T-helper 9 cell (primary cell): ENCODE measurements around the gene ATG7.
"Not testable (repeated sequence)": the region's sequence is repeated elsewhere in the genome, so short reads cannot be mapped to it uniquely, and the experiment has no call there.

ENCODE experiments used
- DNase-seq: peaks from one replicate; pipeline ENCODE4 v3.0.0-alpha.2; 2020

The ATG7 gene

DNA sequence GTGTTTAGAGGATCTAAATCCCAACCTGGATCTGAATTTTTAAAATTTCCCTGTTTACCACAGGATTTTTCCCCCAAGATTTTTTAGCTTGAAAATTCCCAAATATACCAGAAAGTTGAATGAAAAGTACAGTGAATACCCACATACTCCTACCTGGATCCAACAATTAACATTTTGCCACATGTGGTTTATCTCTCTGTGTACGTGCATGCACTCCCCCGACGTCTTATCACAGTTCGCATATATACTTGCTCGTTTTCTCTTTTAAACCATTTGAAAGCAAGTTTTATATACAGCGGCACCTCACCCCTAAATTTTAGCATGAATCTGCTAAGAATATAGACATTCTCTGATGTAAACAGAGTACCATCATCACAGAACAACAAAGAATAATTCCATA lies 165.3 kb downstream of the ATG7 start:
- no peak for DNase-seq

- DNase-seq = no peak
Measured at GRCh38 chr3:11438646-11439045, 166.4 kb downstream of the ATG7 start.

DNA sequence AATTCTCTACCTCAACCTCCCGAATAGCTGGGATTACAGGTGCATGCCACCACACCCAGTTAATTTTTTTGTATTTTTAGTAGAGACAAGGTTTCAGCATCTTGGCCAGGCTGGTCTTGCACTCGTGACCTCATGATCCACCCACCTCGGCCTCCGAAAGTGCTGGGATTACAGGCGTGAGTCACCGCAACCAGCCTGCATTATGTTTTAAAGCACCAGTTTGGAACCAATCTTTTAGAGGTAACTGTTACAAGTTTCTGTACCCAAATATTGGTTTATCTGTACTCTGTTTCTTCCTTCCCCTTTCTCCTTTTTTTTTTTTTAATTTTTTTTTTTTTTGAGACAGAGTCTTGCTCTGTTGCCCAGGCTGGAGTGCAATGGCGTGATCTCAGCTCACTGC lies 169.1 kb downstream of the ATG7 start:
- DNase-seq = not testable (repeated sequence)

- DNase-seq = no peak
Measured at GRCh38 chr3:11444404-11444803, 172.2 kb downstream of the ATG7 start.

DNA sequence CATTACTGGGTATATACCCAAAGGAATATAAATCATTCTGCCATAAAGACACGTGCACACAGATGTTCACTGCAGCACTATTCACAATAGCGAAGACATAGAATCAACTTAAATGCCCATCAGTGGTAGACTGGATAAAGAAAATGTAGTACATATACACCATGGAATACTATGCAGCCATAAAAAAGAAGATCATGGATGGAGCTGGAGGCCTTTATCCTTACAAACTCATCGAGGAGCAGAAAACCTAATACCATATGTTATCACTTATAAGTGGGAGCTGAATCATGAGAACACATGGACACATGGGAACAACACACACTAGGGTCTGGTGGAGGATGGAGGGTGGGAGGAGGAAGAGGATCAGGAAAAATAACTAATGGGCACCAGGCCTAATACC lies 173.0 kb downstream of the ATG7 start:
- DNase-seq = not testable (repeated sequence)

DNA sequence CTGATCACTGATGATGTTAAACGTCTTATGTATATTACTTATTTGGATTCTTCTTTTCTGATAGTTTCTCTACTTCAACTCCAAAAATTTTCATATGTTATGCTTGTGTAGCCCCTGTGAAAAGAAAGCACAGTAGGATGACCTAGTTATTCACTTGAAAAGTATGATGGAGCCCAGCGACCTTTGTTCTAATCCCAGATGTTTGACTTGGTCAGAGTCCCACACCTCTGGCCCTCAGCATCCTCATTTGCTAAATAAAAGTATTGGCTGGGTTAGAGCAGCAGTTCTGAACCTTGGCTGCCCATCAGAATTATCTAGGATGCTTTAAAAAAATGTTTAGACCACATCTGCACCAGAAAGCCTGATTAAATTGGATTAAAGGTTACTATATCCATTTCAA lies 173.7 kb downstream of the ATG7 start:
- no peak for DNase-seq

GRCh38 chr3:11447584-11448200 lies 175.5 kb downstream of the ATG7 start:
- DNase-seq = no peak

GRCh38 chr3:11450015-11450414 lies 177.8 kb downstream of the ATG7 start:
- no peak for DNase-seq

- no peak for DNase-seq
Measured at GRCh38 chr3:11452312-11452711, 180.1 kb downstream of the ATG7 start.

DNA sequence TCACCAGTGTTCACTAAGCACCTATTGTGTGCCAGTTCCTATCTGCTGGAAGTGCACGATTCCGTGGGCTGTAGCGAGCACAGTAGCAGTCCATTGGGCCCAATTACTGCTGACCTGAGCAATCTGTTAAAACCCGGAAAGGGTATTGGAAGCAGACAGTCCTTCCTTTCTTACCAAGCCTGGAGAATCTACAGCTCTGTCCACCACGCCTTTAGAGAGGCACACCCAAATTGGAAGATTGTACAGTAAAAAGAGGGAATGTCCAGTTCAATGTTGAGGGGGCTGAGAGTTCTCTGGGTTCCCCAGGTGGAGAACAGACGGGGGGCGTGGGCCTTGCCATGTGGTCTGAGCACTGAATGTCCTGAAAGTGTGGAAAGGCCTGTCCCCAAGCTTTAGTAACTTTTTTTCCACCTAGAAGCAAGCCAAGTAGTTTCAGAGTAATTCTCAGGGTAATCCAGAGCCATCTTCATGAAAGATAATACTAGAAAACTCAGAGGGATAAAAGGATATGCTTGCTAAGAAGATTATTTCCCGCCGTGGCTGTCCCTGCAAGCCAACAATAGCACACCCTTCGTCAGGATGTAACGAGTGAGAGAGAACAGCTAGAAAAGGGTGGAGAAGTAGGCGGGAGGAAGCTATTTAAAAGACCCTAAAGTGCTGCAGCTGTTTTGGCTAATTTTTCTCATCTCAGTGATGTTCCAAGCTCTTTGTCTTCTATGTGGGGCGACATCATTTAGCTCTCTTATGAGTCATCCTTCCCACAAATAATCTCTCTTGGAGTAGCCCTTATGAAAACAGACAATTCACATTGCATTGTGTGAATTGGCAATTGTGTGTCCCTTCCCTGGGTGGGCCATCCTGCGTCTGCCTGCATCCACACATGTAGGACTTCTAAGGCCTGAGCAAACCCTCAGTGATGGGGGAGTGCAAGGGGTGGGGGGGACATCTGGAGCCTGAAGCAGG lies 181.0 kb downstream of the ATG7 start:
- DNase-seq = no peak

DNA sequence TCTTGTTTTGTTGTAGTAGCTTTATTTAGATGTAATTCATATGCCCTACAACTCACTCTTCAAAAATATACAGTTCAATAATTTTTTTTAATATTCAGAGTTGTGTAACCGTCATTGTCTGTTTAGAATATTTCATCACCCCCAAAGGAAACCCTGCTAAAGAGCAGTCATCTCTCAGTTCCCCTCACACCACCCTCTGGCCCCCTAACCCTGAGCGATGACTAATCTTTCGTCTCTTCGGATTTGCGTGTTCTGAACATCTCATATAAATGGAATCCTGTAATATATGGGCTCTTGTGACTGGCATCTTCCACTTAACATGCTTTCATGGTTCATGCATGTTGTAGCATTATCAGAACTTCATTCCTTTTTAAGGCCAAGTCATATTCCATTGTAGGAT lies 183.8 kb downstream of the ATG7 start:
- no peak for DNase-seq

DNA sequence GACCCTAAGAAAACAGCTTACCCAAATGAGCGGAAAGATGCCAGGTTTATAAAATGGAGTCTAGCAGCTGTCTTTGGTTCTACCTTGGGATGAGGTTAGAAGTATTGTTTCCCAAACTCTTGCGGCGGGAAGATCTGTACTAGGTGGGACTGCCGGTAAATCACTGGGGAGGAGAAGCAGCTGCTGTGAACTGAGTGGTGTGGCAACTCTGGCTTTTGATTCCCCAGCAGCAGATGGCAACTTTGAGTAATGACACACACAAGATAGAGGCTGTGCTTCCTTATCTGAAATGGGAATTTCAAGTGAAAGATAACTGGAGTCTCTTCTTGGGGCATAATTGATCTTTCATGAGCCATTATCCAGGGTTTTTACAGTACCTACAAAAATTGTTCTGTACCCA lies 184.9 kb downstream of the ATG7 start:
- DNase-seq = no peak

DNA sequence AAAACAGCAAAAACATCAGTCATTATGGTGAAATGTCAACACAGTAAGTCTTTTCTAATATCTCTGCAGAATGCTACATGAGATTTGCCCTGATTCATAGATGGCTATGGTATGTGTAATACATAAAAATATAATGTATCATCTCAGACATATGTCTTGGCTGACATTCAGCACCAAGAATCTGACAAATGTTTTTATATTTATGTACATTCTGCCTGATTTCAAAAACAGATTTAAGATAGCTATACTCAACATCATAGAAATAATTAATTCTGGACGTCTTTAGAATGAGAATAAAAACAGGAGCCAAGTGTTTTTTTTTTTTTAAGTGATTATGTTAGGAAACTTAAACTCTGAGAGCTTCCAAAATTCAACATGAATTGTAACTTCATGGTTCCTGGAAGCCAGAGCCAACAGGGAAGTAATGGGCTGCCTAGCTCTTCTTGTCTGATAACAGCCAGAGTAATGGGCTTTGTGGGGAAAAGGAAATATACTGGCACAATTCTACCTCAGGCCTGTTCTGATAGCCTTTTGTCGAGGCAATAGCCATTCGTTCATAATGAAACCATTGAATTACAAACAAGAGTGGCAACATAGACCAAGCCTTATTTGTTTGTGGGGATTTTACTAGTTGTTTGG lies 187.1 kb downstream of the ATG7 start:
- no peak for DNase-seq

GRCh38 chr3:11461226-11461625 lies 189.0 kb downstream of the ATG7 start:
- no peak for DNase-seq

DNA sequence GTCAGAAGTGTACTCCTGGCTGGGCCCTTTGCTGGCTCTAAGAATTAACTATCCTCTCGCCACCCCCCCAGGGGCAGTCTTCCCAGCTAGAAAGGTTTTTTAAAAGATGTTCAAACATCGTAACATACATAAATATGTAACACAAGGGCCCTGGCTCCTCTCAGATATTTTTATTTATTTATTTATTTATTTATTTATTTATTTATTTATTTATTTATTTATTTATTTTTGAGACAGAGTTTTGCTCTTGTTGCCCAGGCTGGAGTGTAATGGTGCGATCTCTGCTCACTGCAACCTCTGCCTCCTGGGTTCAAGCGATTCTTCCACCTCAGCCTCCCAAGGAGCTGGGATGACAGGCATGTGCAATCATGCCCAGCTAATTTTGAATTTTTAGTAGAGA lies 190.5 kb downstream of the ATG7 start:
- not testable (repeated sequence) for DNase-seq

- no peak for DNase-seq
Measured at GRCh38 chr3:11463591-11463990, 191.4 kb downstream of the ATG7 start.

- no peak for DNase-seq
Measured at GRCh38 chr3:11464356-11464755, 192.2 kb downstream of the ATG7 start.

DNA sequence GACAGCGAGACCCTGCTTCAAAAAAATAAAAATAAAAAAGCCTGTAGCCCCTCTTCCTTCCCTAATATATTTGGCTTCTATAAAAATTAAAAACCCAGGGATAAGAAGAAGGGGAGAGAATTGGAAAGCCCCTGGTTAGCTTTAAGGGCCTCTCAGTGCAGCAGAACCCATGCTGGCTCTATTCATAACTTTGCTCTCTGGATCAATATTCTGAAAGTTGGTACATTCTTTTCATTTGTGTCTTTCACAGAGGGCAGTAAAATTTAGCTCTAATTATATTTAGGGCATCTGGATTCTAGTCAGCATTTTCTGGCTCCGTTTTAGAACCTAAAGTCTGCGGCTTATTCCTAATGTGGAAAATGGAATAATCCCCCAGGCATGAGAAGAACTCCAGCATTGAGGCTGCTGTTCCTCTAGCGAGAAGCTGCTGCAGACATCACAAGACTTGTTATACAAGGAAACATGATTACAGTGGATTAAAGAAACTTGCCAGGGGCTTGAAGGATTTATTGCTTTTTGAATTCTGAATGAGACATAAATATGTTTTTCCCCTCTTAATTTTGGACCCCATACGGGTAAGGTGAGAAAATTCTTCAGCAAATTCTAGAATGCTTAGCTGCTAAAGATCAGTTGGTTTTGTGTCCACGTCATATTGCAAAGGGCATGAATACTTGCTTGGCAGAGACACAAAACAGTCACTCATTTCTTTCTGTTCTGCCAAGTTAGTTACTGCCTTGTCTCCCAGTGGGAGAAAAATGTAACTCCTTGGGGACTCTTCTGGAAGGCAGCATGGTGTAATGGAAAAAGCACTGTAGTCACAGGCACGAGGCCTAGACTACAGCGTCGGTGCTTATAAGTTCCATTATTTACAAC lies 193.8 kb downstream of the ATG7 start:
- DNase-seq = no peak

GRCh38 chr3:11467875-11468274 lies 195.7 kb downstream of the ATG7 start:
- no peak for DNase-seq

- no peak for DNase-seq
Measured at GRCh38 chr3:11470031-11470853, 198.0 kb downstream of the ATG7 start.

DNA sequence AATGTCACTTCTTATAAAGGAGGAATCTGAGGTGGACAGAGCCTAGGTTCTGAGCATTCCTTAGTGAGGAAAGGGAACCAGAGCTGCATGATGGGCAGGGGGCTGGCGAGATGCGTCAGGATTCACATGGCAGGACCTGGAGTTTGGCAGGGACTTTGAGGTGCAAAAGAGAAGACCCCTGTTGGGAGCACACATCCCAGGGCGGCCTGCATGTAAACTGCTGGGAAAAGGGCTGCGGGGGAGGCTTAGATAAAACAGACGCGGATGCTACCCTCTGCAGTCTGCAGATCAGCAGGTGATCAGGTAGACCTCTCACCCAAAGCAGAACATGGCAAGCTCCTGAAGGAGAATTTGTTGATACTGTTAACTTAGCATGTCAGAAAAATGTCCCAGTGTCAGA lies 203.1 kb downstream of the ATG7 start:
- no peak for DNase-seq

DNA sequence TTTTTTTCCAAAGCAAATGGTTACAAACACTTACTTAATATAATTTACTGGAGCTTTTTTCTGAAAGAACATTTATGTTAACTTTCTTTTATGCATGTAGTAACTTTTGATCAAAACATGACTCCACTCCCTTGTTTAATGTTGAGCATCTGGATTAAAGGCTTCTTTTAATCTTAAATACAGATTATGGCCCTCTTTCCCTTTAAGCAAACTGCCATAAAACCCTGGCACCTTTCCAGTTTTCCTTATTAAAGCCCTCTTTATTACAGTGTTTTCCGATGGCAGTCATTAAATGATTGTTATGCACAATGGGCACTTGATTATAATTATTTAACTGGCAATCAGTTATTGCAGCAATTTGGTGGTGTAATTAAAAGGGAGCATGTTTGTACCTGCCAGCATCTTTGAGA lies 204.5 kb downstream of the ATG7 start:
- no peak for DNase-seq
